Measurements from ENCODE around the gene MYO1C.
"Not testable (repeated sequence)": the region's sequence is repeated elsewhere in the genome, so short reads cannot be mapped to it uniquely, and the experiment has no call there.

MYO1C gene

DNA sequence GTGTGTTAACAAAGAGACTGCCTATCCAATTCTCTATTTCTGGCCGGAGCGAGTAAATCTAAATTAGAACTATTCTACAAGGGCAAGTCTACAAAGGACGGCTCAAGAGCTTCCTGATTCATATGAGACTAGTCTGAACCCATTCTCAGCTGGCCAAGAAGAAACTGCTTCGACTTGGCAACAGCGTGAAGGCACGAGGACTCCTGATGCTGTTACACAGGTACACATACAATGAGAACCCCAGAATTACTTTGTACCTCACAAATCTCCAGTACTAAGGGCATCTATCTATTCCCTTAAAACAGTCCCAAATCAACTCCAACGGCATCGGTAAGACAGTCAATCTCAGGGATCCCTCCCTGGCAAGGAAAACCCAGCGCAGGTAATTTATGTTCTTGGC lies 37.9 kb downstream of the MYO1C start:
- Histone ChIP-seq H3K9me3 (ENCODE audit: severe bottlenecking) (no peaks in the 10 kb centered on the region), H3K36me3 (ENCODE audit: low read depth) (peaks cover 25% of the 10 kb centered on the region), H3K27me3 (ENCODE audit: insufficient read depth, poor library complexity, severe bottlenecking) (no peaks in the 10 kb centered on the region), H3K4me1 (ENCODE audit: insufficient read depth, poor library complexity, severe bottlenecking) (peaks cover 4% of the 10 kb centered on the region), H3K27ac (ENCODE audit: poor library complexity, severe bottlenecking) (peak overlapping the region; percentile 84), H3K4me3 (ENCODE audit: severe bottlenecking) (peak overlapping the region; percentile 87)
- TF ChIP-seq, protein P1, sequence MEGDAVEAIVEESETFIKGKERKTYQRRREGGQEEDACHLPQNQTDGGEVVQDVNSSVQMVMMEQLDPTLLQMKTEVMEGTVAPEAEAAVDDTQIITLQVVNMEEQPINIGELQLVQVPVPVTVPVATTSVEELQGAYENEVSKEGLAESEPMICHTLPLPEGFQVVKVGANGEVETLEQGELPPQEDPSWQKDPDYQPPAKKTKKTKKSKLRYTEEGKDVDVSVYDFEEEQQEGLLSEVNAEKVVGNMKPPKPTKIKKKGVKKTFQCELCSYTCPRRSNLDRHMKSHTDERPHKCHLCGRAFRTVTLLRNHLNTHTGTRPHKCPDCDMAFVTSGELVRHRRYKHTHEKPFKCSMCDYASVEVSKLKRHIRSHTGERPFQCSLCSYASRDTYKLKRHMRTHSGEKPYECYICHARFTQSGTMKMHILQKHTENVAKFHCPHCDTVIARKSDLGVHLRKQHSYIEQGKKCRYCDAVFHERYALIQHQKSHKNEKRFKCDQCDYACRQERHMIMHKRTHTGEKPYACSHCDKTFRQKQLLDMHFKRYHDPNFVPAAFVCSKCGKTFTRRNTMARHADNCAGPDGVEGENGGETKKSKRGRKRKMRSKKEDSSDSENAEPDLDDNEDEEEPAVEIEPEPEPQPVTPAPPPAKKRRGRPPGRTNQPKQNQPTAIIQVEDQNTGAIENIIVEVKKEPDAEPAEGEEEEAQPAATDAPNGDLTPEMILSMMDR (IDR thresholded peaks at IDR 0.05; ENCODE audit: poor library complexity, severe bottlenecking): no peak
- DNase-seq (ENCODE audit: low spot score) (no peak), ATAC-seq (ENCODE audit: low read depth) (no peak)

DNA sequence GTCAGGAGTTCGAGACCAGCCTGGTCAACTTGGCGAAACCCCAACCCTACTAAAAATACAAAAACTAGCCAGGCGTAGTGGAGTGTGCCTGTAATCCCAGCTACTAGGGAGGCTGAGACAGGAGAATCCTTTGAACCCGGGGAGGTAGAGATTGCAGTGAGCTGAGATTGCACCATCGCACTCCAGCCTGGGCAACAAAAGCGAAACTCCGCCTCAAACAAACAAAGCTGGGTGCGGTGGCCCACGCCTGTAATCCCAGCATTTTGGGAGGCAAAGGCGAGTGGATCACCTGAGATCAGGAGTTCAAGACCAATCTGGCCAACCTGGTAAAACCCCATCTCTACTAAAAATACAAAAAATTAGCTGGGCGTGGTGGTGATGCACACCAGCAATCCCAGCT lies 38.8 kb downstream of the MYO1C start:
- H3K36me3 ChIP-seq (ENCODE audit: low read depth): peaks cover 29% of the 10 kb centered on the region
- H3K27ac ChIP-seq (ENCODE audit: poor library complexity, severe bottlenecking); H3K4me1 ChIP-seq (ENCODE audit: insufficient read depth, poor library complexity, severe bottlenecking); H3K4me3 ChIP-seq (ENCODE audit: severe bottlenecking); H3K9me3 ChIP-seq (ENCODE audit: severe bottlenecking); DNase-seq (ENCODE audit: low spot score); ATAC-seq (ENCODE audit: low read depth); H3K27me3 ChIP-seq (ENCODE audit: insufficient read depth, poor library complexity, severe bottlenecking): not testable (repeated sequence)

DNA sequence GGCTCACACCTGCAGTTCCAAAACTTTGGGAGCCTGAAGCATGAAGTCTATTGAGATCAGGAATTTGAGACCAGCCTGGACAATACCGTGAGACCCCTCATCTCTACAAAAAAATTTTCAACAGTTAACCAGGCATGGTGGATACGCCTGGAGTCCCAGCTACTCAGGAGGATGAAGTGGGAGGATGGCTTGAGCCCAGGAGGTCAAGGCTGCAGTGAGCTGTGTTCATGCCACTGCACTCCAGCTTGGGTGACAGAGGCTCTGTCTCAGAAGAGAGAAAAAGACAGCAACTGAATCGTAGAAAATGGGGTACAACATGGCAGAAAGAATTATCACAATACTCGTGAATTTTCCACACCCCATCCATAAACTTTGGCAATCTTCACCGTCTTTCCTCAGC lies 39.6 kb downstream of the MYO1C start:
- DNase-seq (ENCODE audit: low spot score) (no peak), ATAC-seq (ENCODE audit: low read depth) (no peak)
- Histone ChIP-seq H3K27ac (ENCODE audit: poor library complexity, severe bottlenecking) (no peak overlapping the region), H3K9me3 (ENCODE audit: severe bottlenecking) (no peaks in the 10 kb centered on the region), H3K27me3 (ENCODE audit: insufficient read depth, poor library complexity, severe bottlenecking) (no peaks in the 10 kb centered on the region), H3K4me1 (ENCODE audit: insufficient read depth, poor library complexity, severe bottlenecking) (peaks cover 4% of the 10 kb centered on the region), H3K36me3 (ENCODE audit: low read depth) (peaks cover 32% of the 10 kb centered on the region), H3K4me3 (ENCODE audit: severe bottlenecking) (no peak overlapping the region)
- TF ChIP-seq, protein P1 (IDR thresholded peaks at IDR 0.05; ENCODE audit: poor library complexity, severe bottlenecking): no peak

DNA sequence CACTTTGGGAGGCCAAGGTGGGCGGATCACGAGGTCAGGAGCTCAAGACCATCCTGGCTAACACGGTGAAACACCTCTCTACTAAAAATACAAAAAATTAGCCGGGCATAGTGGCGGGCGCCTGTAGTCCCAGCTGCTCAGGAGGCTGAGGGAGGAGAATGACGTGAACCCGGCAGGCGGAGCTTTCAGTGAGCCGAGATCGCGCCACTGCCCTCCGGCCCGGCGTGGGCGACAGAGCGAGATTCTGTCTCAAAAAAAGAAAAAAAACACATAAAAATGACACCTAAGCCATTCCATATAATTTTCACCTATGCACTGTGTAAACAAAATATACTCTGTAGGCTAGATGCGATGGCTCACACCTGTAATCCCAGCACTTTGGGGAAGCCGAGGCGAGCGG lies 42.2 kb downstream of the MYO1C start:
- not testable (repeated sequence) for H3K27ac ChIP-seq (ENCODE audit: poor library complexity, severe bottlenecking); H3K4me1 ChIP-seq (ENCODE audit: insufficient read depth, poor library complexity, severe bottlenecking); H3K27me3 ChIP-seq (ENCODE audit: insufficient read depth, poor library complexity, severe bottlenecking); ATAC-seq (ENCODE audit: low read depth); DNase-seq (ENCODE audit: low spot score); H3K4me3 ChIP-seq (ENCODE audit: severe bottlenecking); H3K9me3 ChIP-seq (ENCODE audit: severe bottlenecking)
- peaks cover 43% of the 10 kb centered on the region for H3K36me3 ChIP-seq (ENCODE audit: low read depth)

DNA sequence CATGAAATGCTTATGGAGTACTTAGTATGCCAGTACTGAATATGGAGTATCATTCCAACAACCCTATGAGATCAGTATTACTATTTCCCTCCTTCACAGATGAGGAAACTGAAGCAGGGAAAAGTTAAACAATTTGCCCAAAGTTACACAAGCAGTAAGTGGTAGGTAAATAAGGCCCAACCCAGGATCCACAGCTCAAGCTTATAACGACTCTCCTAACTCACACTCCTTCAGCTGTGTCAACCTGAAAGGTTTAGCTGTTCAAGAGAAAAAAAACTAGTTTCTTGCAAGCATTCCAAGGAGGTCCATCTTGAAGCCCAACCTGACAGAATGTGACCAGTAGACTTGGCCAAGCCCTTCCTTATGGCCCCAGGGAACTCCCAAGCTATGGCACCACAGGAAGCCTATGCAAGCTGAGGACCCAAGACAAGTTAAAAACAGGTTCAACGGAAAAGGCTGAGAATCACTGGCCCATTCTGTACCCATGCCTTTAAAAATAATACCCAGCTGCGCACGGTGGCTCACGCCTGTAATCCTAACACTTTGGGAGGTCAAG lies 43.0 kb downstream of the MYO1C start:
- H3K36me3 ChIP-seq (ENCODE audit: low read depth): peaks cover 43% of the 10 kb centered on the region
- TF ChIP-seq, protein P1 (IDR thresholded peaks at IDR 0.05; ENCODE audit: poor library complexity, severe bottlenecking): no peak
- no peak for DNase-seq (ENCODE audit: low spot score)
- no peak overlapping the region for H3K4me3 ChIP-seq (ENCODE audit: severe bottlenecking)
- no peaks in the 10 kb centered on the region for H3K9me3 ChIP-seq (ENCODE audit: severe bottlenecking)
- H3K27ac ChIP-seq (ENCODE audit: poor library complexity, severe bottlenecking): no peak overlapping the region
- no peaks in the 10 kb centered on the region for H3K27me3 ChIP-seq (ENCODE audit: insufficient read depth, poor library complexity, severe bottlenecking)
- no peak for ATAC-seq (ENCODE audit: low read depth)
- H3K4me1 ChIP-seq (ENCODE audit: insufficient read depth, poor library complexity, severe bottlenecking): peaks cover 4% of the 10 kb centered on the region

DNA sequence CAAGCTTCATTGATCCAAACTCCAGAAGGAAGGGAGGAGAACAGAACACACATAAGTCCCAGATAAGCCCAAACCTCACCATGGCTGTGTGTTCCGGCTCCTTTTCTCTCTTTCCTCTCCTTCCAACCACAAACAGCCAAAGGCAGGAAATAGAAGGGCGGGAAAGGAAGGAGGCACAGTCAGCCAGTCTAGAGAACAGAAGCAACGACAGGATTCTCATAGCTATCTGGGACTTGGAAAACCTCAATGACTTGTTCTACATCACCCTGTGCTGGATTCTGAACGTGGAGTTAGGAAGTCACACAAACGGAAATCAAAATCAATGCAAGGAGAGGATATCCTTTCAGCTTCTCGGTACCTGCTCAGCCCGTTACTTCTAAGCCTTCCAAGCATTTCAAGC lies 45.4 kb downstream of the MYO1C start:
- no peak for DNase-seq (ENCODE audit: low spot score)
- Histone ChIP-seq H3K36me3 (ENCODE audit: low read depth) (peaks cover 23% of the 10 kb centered on the region), H3K9me3 (ENCODE audit: severe bottlenecking) (no peaks in the 10 kb centered on the region), H3K27me3 (ENCODE audit: insufficient read depth, poor library complexity, severe bottlenecking) (no peaks in the 10 kb centered on the region), H3K27ac (ENCODE audit: poor library complexity, severe bottlenecking) (no peak overlapping the region), H3K4me3 (ENCODE audit: severe bottlenecking) (no peak overlapping the region), H3K4me1 (ENCODE audit: insufficient read depth, poor library complexity, severe bottlenecking) (no peaks in the 10 kb centered on the region)
- ATAC-seq (ENCODE audit: low read depth): no peak
- TF ChIP-seq, protein P1 (IDR thresholded peaks at IDR 0.05; ENCODE audit: poor library complexity, severe bottlenecking): no peak

Measured in RWPE2 (cell line).